ENCODE results near the gene TMEM41B.
A peak's percentile ranks its signal among the peaks of the same experiment; 100 is the strongest.
"Not testable (repeated sequence)": the region's sequence is repeated elsewhere in the genome, so short reads cannot be mapped to it uniquely, and the experiment has no call there.

The TMEM41B gene, protein sequence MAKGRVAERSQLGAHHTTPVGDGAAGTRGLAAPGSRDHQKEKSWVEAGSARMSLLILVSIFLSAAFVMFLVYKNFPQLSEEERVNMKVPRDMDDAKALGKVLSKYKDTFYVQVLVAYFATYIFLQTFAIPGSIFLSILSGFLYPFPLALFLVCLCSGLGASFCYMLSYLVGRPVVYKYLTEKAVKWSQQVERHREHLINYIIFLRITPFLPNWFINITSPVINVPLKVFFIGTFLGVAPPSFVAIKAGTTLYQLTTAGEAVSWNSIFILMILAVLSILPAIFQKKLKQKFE

DNA sequence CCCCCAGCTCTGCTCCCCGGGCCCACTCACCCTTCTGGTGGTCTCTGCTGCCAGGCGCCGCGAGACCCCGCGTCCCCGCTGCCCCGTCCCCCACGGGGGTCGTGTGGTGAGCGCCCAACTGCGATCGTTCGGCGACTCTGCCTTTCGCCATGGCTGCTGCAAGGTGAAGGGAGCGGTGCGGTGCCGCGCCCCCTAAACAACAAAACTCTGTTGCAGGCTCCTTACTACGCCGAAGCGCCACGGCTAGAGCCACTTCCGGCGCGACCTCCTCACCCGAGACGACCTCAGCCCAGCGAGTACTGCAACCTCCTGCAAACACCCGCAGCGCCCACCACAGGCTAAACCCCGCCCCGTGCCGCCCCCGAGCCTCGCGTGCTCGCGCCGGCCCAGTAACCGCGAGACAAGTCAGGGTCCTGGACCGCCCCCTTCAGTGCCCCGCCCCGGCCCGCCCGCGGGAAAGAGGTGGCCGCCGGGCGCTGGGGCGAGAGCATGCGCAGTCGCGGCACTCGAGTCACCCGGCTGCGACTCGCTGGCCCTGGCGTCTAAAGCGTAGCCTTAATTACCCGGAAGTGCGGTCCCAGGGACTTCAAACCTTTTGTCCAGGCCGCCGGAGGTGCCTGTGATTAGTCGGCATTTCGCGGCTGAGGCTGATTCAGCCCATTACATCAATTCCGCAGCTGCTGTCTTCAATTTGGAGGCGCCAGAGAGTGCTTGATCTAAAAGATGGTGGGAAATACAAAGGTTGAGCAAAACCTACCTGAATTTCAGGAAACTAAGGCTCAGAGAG is at the start of gene TMEM41B:
TSS of gene TMEM41B (minus strand) at position 303 of the 787 bp plus-strand sequence. CDS start at position 151, 152 bp downstream.
- DNase-seq (ENCODE audit: low spot score in 2 of 2): peak; percentile 99
- Mint-ChIP-seq H3K27ac (ENCODE audit: low read depth) (peak within 1 kb of the TSS; percentile 98), H3K4me1 (peaks cover 35% of the 10 kb centered on the region), H3K9me3 (no peaks in the 10 kb centered on the region), H3K36me3 (ENCODE audit: insufficient read depth) (peaks cover 12% of the 10 kb centered on the region), H3K4me3 (peak within 1 kb of the TSS; percentile 99), H3K27me3 (peaks cover 14% of the 10 kb centered on the region)
- peak; percentile 93 for ATAC-seq (replicated peaks; ENCODE audit: extremely low read depth, poor library complexity, severe bottlenecking)

DNA sequence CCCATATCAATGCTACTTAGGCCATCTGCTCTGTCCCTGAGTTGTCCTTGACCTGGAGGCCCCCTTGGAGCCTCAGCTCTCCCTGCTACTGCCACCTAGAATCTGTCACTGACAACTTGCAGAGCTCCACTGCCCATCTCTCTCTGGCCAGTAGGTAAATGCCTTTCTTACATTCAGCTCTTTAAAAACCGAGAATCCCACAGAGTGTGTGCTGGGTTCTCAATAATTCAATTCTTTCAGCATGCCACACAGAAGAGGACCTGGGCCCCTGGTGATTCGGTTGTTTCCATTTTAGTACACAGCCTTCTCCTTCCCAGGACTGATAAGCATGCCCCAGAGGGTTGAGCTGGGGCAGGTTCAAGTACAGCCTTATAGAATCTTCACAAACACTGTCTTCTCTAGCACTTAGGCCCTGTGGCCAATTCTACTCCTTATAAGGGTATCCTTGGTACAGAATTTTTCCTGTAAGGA is 48.0 kb upstream of the TMEM41B start:
- Mint-ChIP-seq H3K27ac (ENCODE audit: low read depth) (peak overlapping the region; percentile 90), H3K4me3 (no peak overlapping the region), H3K4me1 (peaks cover 10% of the 10 kb centered on the region), H3K36me3 (ENCODE audit: insufficient read depth) (peaks cover 8% of the 10 kb centered on the region), H3K27me3 (no peaks in the 10 kb centered on the region), H3K9me3 (no peaks in the 10 kb centered on the region)
- ATAC-seq (replicated peaks; ENCODE audit: extremely low read depth, poor library complexity, severe bottlenecking) (no peak), DNase-seq (ENCODE audit: low spot score in 2 of 2) (no peak)

DNA sequence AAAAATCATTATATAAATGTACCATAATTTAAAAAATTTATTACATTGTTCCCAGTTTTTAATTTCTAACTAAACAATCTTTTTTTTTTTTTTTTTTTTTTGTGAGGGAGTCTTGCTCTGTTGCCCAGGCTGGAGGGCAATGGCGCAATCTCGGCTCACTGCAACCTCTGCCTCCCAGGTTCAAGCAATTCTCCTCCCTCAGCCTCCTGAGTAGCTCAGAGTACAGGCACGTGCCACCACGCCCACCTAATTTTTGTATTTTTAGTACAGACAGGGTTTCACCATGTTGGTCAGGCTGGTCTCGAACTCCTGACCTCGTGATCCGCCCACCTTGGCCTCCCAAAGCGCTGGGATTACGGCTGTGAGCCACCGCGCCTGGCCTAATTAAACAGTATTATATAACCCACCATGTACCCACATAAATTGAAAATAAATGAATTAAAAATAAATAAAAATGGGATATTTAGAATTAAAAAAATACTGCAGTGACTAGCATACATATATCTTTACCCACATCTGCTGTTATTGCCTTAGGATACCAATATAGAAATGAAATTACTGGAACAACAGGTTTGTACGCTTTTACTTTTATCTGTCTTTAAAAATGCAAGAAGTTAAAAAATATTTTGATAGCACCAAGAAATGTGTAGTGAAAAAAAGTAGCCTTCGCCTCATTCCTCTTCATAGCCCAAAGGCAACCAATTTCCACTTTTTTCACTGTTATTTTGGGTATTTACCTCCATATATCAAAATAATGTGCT is 46.6 kb upstream of the TMEM41B start:
- not testable (repeated sequence) for H3K36me3 Mint-ChIP-seq (ENCODE audit: insufficient read depth); H3K27me3 Mint-ChIP-seq; H3K9me3 Mint-ChIP-seq; ATAC-seq (replicated peaks; ENCODE audit: extremely low read depth, poor library complexity, severe bottlenecking); H3K27ac Mint-ChIP-seq (ENCODE audit: low read depth); H3K4me3 Mint-ChIP-seq; DNase-seq (ENCODE audit: low spot score in 2 of 2); H3K4me1 Mint-ChIP-seq

DNA sequence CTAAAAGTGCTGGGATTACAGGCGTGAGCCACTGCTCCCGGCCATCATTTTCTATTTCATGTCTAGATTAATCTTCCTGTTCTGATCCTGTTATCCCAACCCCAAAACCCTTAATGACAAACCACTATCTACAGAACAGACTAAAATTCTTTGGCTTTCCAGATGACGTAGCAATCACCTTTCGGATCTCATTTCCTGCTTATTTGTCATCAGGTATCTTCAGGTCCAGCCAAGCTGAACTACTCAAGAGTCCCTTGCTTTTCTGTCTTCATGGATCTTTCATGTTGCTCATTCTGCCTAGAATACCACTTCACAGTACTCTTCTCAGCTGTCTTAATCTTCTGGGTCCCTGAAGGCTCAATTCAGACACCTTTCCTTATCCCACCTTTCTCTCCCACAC is 42.6 kb upstream of the TMEM41B start:
- ATAC-seq (replicated peaks; ENCODE audit: extremely low read depth, poor library complexity, severe bottlenecking) (no peak), DNase-seq (ENCODE audit: low spot score in 2 of 2) (no peak)
- H3K36me3 Mint-ChIP-seq (ENCODE audit: insufficient read depth): peaks cover 2% of the 10 kb centered on the region
- no peak overlapping the region for H3K4me3 Mint-ChIP-seq
- H3K9me3 Mint-ChIP-seq: no peaks in the 10 kb centered on the region
- H3K27ac Mint-ChIP-seq (ENCODE audit: low read depth): no peak overlapping the region
- no peaks in the 10 kb centered on the region for H3K4me1 Mint-ChIP-seq
- H3K27me3 Mint-ChIP-seq: no peaks in the 10 kb centered on the region

DNA sequence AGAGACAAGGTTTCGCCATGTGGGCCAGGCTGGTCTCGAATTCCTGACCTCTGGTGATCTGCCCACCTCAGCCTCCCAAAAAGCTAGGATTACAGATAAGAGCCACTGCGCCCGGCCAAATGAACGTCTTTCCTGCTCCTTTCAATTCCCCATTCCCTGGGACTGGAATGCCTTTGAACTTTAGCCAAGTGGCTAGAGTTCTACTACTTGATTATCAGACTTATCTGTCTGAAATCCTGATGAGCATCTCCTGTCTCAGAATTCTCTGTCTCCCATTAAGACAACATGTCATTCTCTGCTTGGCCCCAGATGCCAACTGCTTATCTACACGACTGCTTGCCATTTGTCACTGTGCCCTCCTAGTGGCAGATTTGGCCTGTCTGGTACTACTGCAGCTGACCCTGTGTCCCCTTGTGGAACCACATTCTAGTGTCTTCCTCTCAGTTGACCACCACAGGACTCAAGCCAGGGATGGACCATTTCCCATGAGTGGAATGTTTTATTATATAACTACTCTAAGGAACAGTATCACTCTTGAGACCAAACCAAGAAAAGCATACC is 37.0 kb upstream of the TMEM41B start:
- Mint-ChIP-seq H3K9me3 (no peaks in the 10 kb centered on the region), H3K4me3 (no peak overlapping the region), H3K27ac (ENCODE audit: low read depth) (peak overlapping the region; percentile 47), H3K27me3 (peaks cover 22% of the 10 kb centered on the region), H3K36me3 (ENCODE audit: insufficient read depth) (peaks cover 4% of the 10 kb centered on the region), H3K4me1 (peaks cover 6% of the 10 kb centered on the region)
- ATAC-seq (replicated peaks; ENCODE audit: extremely low read depth, poor library complexity, severe bottlenecking) (no peak), DNase-seq (ENCODE audit: low spot score in 2 of 2) (no peak)

DNA sequence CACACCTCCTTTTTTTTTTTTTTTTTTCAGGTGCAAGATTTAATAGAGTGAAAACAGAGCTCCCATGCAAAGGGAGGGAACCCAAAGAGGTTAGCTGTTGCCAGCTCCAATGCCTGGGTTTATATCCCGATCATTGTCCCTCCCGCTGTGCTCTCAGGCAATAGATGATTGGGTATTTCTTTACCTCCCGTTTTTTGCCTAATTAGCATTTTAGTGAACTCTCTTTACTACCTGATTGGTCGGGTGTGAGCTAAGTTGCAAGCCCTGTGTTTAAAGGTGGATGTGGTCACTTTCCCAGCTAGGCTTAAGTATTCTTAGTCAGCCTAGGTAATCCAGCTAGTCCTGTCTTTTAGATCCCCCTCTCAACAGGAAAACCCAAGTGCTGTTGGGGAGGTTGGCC is 33.4 kb upstream of the TMEM41B start:
- not testable (repeated sequence) for H3K27ac Mint-ChIP-seq (ENCODE audit: low read depth); H3K4me3 Mint-ChIP-seq; H3K4me1 Mint-ChIP-seq; ATAC-seq (replicated peaks; ENCODE audit: extremely low read depth, poor library complexity, severe bottlenecking); H3K9me3 Mint-ChIP-seq; H3K36me3 Mint-ChIP-seq (ENCODE audit: insufficient read depth); DNase-seq (ENCODE audit: low spot score in 2 of 2)
- peaks cover 22% of the 10 kb centered on the region for H3K27me3 Mint-ChIP-seq

DNA sequence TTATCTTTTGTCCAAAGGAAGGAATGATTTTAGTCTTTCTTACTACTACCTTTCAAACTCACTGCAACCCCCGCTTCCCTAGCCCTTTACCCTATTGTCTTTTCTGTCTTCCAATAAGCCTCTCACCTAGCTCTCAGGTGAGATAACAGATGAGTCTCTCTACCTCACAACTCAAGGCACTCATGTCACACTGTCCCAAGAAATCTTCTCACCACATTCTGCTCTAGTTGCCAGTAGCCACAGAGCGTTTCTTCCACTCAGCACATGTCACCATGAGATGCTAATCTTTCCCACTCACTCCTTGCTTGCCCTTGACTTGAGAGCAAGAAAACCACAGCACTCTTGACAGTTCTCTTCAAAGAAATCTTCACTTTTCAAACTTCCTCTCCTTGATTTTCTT is 32.7 kb upstream of the TMEM41B start:
- H3K27me3 Mint-ChIP-seq: peaks cover 22% of the 10 kb centered on the region
- H3K27ac Mint-ChIP-seq (ENCODE audit: low read depth): no peak overlapping the region
- peaks cover 6% of the 10 kb centered on the region for H3K4me1 Mint-ChIP-seq
- DNase-seq (ENCODE audit: low spot score in 2 of 2): no peak
- no peak overlapping the region for H3K4me3 Mint-ChIP-seq
- ATAC-seq (replicated peaks; ENCODE audit: extremely low read depth, poor library complexity, severe bottlenecking): peak; percentile 49
- no peaks in the 10 kb centered on the region for H3K9me3 Mint-ChIP-seq
- peaks cover 4% of the 10 kb centered on the region for H3K36me3 Mint-ChIP-seq (ENCODE audit: insufficient read depth)

DNA sequence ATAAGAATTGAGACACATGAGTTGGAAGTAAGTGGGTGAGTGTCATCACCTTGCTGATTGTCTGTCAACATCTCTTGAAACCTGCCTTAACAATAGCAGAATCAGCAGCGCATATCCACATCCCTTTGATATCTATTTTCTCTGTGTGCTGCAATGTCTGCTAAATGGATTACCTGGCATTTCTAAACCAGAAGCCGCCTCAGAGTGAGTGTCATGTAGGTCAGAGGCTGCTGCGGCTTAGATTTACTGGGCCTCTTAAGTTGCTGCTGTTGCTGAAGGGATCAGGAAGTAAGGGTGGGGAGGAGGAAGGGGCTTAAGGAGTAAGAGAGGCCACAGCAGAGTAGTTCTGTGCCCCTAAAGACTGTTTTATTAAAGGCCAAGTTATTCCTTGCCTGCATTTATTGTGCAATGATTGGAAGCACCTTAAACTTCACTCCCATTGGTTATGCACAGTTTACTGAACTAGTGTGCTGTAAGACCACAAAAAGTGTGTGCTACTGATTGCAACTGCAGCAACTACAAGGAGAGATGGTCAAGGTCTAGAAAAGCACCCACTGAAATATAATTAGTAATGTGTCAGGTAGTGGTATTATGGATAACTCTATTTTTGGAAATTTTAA is 29.8 kb upstream of the TMEM41B start:
- Mint-ChIP-seq H3K9me3 (no peaks in the 10 kb centered on the region), H3K27ac (ENCODE audit: low read depth) (no peak overlapping the region), H3K36me3 (ENCODE audit: insufficient read depth) (no peaks in the 10 kb centered on the region), H3K4me1 (peaks cover 6% of the 10 kb centered on the region), H3K4me3 (no peak overlapping the region), H3K27me3 (peaks cover 8% of the 10 kb centered on the region)
- DNase-seq (ENCODE audit: low spot score in 2 of 2): no peak
- ATAC-seq (replicated peaks; ENCODE audit: extremely low read depth, poor library complexity, severe bottlenecking): no peak

DNA sequence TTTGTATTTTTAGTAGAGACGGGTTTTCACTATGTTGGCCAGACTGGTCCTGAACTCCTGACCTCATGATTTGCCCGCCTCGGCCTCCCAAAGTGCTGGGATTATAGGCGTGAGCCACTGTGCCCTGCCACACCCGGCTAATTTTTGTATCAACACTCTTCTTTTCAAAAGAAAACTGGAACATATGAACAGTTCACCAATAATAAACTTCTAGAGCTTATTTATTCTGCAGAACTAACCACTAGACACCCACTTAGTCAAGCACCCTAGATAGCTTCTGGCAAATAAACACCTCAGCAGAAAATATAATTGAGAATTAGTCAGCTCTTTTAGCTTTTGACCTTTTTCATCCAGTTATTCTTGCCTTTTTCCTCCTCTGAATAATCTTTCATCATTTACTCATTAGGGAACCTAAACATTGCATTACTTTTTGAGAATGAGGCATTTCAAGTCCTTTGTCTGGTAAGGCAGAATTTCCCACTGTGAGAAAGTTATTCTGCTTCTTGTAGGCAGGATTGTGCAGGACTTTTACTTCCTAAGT is 27.3 kb upstream of the TMEM41B start:
- DNase-seq (ENCODE audit: low spot score in 2 of 2) (no peak), ATAC-seq (replicated peaks; ENCODE audit: extremely low read depth, poor library complexity, severe bottlenecking) (no peak)
- Mint-ChIP-seq H3K27me3 (no peaks in the 10 kb centered on the region), H3K27ac (ENCODE audit: low read depth) (no peak overlapping the region), H3K9me3 (no peaks in the 10 kb centered on the region), H3K4me1 (no peaks in the 10 kb centered on the region), H3K4me3 (no peak overlapping the region), H3K36me3 (ENCODE audit: insufficient read depth) (no peaks in the 10 kb centered on the region)

DNA sequence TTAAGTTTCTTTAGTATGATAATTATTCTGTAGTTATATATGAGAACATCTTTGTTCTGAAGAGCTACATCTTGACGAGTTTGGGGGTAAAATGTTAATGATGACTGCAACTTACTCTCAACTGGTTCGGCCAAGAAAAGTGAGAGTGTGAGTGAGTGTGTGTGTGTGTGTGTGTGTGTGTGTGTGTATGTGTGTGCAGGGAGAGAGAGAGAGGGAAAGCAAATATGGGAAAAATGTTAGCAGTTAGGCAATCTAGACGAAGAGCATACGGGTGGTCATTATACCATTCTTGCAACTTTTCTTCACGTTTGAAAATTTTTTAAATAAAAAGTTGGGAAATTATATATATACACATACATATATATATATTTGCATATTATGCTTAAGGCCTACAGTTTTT is 18.3 kb upstream of the TMEM41B start:
- no peaks in the 10 kb centered on the region for H3K27me3 Mint-ChIP-seq
- no peaks in the 10 kb centered on the region for H3K9me3 Mint-ChIP-seq
- H3K4me3 Mint-ChIP-seq: no peak overlapping the region
- H3K4me1 Mint-ChIP-seq: no peaks in the 10 kb centered on the region
- ATAC-seq (replicated peaks; ENCODE audit: extremely low read depth, poor library complexity, severe bottlenecking) (no peak), DNase-seq (ENCODE audit: low spot score in 2 of 2) (no peak)
- H3K36me3 Mint-ChIP-seq (ENCODE audit: insufficient read depth): no peaks in the 10 kb centered on the region
- H3K27ac Mint-ChIP-seq (ENCODE audit: low read depth): no peak overlapping the region

DNA sequence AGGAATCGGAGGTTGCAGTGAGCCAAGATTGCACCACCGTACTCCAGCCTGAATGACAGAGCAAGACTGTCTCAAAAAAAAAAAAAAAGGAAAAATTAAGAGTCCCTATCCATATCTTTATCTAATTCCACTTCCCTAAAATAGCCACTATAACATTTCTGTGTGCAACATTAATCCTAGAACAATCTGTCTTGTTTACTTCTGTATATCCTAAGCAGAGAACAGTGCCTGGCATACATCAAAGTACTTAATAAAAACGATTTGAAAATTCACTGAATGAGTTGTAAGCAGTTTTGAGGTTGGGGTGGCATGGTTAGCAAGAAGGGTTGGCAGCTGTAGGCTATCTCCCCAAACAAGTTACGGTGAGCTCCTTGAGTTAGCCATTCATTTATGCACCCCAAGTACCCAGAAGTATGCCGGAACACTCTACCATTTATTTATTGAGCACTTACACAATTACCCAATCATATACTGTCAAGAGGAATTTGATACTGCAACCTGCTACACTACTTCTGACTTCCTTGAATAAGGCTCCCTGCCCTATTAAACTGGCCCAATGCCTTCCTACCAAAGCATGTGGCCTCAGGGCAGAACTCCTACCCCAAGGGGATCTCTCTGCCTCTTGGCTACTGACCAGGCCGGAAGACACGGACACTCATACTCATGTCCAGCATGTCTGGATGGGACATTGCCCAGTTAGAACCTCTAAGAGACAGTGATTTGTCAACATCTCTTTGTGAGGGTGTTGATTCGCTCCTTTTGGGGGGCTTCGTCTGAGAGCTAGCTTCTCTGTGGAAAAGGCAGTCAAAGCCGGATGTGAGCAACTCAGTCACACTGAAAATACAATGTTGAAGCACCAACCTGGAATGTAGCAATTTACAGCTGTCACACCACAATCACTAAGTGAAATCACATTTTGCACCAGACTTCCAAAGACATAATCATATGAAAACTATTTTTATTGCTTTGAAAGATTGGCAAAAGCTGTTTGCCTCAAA is 16.3 kb upstream of the TMEM41B start:
- Mint-ChIP-seq H3K27ac (ENCODE audit: low read depth) (no peak overlapping the region), H3K36me3 (ENCODE audit: insufficient read depth) (no peaks in the 10 kb centered on the region), H3K9me3 (no peaks in the 10 kb centered on the region), H3K4me1 (no peaks in the 10 kb centered on the region), H3K27me3 (no peaks in the 10 kb centered on the region), H3K4me3 (no peak overlapping the region)
- ATAC-seq (replicated peaks; ENCODE audit: extremely low read depth, poor library complexity, severe bottlenecking): no peak
- no peak for DNase-seq (ENCODE audit: low spot score in 2 of 2)
